Epithelial cell of prostate (primary cell): Measurements from ENCODE around the gene GRK5.

Experiments
- DNase-seq: peaks from one replicate; pipeline ENCODE4 v3.0.0-alpha.2; 2011; ENCODE audit warnings: low read depth, low spot score
- H3K27ac ChIP-seq: fragments of 450-650 bp; 2 replicates; pipeline ENCODE4 v1.5.1; 2017; ENCODE audit warnings: mild to moderate bottlenecking

The GRK5 gene

DNA sequence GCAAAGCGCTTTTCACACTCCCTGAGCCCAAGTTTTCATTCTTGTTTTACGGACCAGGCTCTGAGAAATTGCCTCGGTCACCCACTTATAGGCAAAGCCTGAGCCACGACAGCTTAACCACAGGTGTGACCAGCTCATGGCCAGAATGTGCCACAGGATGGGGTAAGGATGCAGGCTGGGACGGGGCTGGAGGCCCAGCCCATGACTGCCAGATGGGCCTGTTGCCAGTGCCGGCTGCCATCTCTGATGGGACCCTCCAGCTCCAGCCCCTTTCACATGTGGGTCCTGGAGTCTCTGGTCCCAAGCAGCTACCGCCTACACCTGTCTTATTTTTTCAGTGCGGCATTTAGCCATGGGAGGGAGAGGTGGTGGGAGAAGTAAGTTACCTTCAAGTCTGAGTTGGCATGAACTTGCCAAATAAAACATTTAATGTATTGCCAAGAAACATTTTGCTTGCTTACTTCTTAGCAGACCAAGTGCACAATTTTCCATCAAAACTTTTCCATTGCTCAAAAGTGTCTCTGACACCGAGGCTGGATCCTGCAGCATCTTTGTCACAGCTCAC is 142.6 kb downstream of the GRK5 start:
- no peak overlapping the region for H3K27ac ChIP-seq
- no peak for DNase-seq

DNA sequence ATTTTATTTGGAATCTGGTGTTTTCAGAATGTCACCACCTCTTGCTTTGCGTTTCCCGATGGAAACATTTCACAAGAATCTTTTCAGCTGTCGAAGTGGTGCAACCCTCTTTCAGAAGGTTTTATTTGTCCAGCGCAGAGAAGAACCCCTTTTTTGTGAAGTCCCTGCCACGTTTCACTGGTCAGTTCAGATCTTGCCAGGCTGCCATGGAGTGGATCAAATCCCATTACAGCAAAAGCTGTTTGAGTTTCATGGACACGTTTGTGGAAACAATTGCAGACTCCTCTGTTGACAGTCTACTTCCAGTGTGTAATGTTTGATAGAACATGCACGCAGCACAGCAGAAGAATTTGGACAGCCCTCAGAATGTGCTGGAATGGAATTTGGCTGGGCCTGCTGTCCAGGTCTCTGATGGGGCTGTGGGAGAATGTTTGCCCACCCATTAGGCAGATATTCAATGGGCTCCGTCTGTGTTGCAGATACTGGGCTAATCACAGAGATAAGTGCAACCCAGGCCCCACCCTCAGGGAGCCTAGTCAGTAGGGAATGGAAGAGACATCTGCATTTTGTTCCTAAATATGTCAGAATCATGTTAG is 143.2 kb downstream of the GRK5 start:
- no peak for DNase-seq
- no peak overlapping the region for H3K27ac ChIP-seq

DNA sequence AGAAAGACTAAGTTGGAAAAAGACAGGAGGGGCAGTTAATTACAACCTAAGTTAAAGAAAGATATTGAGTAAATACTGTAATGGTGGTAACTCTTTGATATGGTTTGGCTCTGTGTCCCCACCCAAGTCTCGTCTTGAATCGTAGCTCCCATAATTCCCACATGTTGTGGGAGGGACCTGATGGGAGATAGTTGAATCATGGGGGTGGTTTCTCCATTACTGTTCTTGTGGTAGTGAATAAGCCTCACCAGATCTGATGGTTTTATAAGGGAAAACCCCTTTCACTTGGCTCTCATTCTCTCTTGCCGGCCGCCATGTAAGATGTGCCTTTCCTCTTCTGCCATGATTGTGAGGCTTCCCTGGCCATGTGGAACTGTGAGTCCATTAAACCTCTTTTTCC is 143.8 kb downstream of the GRK5 start:
- DNase-seq, result no peak

DNA sequence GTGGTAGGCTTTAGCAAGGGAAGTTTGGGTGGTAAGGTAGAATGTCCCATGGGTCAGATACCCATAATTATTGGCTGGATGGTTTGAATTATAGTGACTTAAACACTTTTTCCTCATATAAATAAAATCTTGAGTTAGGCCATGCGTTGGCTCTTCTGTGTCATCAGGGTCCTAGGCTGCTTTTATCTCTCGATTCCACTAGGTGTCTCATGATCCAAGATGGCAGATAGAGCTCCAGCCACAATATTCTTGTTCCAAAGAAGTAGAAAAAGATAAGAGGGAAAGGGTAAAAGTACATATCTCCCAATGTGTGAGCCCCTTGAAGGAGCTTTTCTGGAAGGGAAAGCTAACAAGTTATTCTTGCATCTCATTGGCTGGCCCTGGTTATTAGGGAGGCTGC is 144.7 kb downstream of the GRK5 start:
- H3K27ac ChIP-seq, result no peak overlapping the region
- DNase-seq, result no peak

More for the DNA sequence above, 143.8 kb downstream of the GRK5 start:
- H3K27ac ChIP-seq, result no peak overlapping the region

DNA sequence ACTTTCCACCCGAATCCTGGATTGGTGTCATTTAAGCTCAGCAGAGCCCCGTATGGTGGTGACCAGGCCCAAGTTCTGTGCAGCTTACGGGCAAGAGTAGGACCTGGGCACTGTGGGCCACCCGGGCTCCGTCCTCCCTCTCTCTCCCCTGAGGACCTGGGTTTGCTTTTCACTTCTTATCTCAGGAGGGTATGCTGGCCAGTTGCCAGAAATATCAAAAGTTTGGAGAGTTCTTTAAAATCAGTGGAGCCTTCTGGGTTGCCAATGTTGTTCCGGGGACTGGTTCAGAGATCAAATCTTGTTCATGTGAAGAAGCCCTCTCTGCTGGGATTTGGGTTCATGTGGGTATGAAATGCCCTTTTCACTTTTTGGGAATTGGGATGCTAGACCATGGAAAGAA is 145.4 kb downstream of the GRK5 start:
- no peak for DNase-seq
- no peak overlapping the region for H3K27ac ChIP-seq

DNA sequence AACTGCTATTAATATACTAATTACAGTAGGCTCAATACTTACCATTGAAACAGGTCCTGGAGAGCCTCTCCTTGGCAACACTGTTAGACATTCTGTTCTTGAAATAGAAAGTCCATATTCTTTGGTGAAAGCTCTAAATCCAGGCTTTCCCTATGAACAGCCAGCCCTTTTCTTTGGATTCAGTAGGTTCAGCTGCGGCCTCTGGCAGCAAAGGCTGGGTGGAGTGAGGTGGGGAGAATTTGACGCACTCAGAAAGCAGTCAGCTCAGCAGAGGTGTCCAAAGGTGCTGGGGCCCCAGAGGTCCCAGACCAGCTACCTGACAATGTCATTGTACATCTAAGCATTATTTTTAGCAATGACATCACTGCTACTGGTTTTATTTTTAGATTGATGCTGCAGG is 146.1 kb downstream of the GRK5 start:
- no peak for DNase-seq
- H3K27ac ChIP-seq, result no peak overlapping the region

DNA sequence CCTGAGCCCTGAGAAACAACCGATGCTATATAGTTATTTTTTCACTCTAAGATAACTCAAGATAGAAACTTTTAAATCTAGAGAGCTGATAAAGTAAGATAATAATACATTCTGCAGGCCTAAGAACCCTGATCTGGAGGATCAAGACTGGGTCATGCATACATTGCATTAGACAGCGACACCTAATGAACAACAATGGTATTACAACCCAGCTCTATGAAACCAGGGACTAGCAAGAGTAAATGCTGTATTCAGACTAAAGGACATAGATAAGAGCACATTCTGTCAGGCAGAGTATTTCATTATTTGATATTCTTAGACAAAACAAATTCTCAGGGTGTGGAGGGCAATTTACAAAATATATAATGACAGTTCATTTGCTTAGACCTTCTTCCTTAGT is 148.6 kb downstream of the GRK5 start:
- no peak overlapping the region for H3K27ac ChIP-seq
- DNase-seq, result no peak

DNA sequence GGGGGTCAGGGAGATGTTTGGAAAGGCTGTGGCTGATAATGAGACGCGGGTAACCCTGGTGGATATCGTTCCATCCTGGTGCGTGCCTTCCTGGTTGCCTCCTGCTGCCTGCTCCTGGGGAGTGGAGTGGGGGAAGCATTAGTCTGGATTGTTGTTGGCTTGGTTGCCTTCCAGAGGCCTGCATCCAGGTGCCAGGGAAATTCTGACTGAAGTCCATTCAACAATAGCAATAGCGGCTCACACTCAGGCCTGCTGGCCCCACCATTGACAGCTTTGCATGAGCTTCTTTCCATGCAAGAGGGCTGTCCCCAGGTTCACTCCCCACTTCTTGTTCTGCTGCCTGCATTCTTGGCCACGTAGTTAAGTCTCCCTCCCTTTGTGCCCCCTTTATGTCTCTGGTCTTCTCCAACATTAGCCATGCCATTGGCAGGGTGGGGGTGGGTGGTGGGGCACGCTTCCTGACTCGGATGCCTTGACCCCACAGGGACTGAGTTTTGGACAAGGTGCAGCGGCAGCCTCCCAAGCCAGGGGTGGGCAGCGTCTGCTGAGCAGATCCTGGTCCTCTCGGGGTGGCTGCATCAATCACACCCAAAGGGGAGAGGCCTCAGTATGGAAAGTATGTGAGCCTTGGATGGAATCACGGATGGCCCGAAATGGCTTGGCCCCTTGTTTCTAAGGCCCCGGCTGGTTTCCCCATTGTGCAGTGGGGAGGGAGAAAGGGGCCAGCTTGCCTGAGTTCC is 150.2 kb downstream of the GRK5 start:
- no peak for DNase-seq
- H3K27ac ChIP-seq, result no peak overlapping the region

DNA sequence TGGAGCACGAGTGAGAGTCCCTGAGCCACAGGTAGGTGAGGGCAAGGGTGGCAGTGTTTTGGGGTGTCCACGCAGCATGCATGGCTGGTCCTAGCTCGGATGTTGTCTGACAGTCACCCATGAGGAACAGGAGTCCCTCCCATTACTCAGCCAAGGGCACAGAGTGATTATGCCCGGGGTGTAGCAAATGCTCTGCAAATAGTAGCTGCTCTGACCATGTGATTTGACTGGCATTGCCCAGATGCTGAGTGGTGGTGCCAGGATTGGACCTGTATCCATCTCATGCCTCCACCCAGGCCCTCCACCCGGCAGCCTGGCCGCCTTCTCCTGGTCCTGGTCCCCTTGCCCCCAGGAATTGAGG is 150.8 kb downstream of the GRK5 start:
- DNase-seq, result no peak

DNA sequence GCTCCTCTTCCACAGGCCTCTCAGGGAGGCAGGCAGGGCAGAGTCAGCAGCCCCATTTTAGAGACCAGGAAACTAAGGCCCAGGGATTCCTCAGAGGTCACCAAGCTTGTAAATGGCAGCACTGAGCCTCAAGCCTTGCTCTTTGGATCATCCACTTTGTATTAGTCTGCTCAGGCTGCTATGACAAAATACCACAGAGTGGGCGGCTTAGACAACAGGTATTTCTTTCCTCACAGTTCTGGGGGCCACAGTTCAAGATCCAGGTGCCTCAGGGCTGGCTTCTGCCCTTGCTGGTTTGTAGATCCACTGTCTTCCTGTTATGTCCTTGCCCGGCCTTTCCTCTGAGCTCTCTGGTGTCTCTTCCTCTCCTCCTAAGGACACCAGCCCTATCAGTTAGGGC is 151.2 kb downstream of the GRK5 start:
- H3K27ac ChIP-seq, result no peak overlapping the region
- no peak for DNase-seq

More for the DNA sequence above, 150.8 kb downstream of the GRK5 start:
- H3K27ac ChIP-seq, result no peak overlapping the region

DNA sequence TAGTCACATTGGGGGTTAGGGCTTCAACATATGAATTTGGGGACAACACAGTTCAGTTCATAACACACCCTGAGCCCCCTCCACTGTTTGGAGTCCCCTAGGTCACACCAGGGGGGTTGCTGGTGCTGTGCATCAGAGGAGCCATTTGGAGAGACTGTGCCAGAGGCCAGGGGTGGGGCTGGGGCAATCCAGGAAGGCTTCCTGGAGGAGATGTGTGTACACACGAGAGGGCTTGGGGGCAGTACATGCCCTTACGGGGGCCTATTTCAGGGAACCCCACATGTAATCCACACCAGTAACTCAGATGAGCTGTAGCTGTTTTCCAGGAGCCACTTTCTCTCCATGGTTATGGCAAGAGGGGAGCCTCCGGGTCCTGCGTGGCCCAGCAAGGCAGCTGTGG is 151.7 kb downstream of the GRK5 start:
- no peak for DNase-seq
- H3K27ac ChIP-seq, result no peak overlapping the region

DNA sequence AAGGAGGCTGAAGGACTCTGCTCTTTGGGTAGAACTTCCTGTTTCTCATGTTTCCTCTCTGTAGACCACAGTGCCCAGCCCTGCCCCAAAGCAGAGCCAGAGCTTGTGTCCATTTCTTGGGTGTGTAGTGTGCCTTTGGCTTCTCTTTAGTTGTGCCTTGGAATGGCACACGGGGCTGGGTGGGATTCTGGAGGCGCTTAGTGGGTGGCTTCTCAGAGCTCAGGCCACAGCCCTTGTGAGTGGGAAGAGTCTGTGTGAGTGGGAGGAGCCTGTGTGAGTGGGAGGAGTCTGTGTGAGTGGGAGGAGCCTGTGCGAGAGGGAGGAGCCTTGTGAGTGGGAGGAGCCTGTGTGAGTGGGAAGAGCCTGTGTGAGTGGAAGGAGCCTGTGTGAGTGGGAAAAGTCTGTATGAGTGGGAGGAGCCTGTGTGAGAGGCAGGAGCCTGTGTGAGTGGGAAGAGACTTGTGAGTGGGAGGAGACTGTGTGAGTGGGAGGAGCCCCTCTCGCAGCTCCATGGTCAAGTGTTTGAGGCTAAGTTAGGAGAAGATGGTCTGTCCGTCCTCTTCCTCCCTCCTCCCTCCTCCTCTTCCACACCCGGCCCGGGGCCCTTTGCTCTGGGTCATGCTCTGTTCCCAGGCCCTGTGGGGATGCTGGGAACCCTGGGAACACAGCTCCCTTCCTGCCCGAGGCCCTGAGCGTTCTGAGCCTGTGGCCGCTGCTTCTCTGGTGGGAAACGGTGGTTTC is 153.0 kb downstream of the GRK5 start:
- no peak overlapping the region for H3K27ac ChIP-seq
- no peak for DNase-seq

DNA sequence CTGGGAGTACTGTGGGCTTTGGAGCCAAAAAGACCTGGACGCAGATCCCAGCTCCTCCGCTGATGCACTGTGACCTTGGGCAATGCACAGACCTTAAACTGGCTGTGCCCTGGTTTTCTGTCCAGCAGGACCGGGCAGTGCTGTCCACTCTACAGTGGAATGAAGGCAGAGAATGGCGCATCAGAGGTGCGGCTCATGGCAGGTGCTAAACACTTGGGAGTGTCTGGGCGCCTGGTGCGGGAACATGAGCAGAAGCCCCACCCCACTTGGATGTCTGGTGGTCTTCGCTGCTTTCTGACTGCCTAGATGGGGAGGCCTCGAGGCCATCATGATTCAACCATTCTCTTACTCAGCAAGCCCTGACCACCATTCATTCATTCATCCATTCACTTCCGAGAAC is 153.7 kb downstream of the GRK5 start:
- DNase-seq, result no peak
- H3K27ac ChIP-seq, result no peak overlapping the region

DNA sequence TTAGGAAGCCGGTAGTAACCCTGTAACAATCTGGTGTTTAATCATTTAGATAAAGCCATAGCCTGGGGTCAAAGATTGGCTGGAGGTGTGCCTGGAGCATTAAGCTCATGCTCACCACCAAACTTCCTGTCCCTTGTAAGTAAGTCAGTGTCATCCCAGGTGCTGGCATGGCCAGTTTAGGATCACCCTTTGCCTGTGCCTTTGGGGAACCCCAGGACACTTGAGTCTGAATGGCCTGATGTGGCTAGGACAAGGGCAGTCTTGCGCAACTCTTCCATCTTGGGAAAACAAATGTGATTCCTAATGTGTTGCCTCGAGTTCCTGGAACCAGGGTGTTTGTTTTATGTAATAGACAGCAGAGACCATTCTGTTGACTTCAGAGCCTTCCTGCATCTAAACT is 154.8 kb downstream of the GRK5 start:
- no peak for DNase-seq
- no peak overlapping the region for H3K27ac ChIP-seq

DNA sequence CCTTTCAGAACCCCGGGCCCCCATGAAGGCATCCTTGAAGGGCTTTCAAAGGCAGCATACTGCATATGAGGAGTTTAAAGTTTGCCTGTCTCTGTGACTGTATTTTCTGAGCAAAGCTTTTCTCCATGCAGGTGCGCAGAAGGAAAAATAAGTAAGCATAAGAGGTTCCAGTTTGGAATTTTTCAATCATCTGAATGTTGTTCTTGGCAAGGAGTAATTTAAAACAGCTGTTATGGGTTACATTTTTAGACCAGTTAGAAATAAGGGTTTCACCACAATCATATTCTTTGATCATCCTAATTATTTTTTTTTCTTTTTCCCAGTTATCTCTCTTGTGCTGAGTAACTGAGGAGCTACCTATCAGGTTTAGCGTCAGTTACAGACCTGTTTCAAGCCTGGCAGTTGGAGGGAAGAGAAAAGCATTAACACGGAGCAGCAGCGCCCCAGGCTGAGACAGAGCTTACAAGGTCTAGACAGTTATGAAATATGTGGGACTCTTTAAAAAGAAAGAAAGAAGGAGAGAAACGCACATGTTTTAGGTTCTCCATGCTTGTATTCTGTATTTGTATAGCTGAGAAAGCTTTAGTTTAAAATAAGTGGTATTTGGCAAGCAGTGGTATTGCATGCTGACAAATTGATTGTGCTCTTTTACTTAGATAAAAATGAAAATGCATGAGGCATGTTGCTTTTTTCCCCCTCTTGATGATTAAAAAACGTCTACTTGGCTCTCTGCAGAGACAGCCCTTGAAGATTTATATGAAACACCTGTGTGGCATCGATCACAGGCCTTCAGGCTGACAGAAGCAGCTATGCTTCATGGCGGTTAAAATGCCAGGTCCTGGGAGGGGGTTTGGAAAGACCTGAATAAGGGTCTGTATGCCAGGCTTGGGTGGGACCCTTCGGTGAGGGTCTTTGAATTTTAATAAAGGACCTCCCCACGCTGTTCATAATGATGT is 157.6 kb downstream of the GRK5 start:
- DNase-seq, result no peak
- no peak overlapping the region for H3K27ac ChIP-seq

DNA sequence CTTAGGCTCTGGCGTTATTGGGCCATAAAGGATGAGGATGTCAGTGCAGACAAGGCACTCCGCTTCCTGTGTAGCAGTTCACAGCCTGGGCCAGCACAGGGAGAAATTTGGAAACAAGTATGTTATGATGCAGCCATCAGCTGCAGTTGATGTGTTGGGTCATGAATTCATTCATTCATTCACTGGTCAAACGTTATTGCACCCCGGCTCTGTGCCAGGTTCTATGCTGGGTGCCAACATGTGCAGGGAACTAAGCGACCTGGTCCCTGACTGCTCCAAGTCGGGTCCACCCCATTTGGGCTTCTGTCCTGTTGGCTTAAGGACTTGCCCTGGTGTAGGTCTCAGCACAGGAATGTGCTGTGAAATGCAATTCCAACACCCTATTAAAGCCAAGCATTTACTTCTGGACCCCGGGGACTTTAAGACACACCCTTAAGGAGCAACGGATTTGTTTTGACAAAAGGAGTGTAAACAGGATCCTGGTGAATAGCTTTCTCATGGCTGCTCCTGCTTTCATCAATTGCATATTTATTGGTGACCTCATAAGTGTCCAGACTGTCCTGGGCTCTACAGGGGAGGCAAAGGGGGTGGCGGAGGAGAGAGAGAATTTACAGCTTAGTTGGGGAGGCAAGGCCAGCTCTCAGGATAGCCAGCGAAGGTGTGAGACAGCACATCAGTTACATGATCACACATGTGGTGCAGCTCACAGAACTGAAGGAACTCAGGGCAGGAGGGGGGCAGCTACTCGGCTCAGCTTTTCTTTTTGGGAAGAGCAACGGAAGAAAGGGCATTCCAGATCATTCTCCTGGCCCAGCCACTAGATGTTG is 158.6 kb downstream of the GRK5 start:
- DNase-seq, result no peak
- no peak overlapping the region for H3K27ac ChIP-seq

DNA sequence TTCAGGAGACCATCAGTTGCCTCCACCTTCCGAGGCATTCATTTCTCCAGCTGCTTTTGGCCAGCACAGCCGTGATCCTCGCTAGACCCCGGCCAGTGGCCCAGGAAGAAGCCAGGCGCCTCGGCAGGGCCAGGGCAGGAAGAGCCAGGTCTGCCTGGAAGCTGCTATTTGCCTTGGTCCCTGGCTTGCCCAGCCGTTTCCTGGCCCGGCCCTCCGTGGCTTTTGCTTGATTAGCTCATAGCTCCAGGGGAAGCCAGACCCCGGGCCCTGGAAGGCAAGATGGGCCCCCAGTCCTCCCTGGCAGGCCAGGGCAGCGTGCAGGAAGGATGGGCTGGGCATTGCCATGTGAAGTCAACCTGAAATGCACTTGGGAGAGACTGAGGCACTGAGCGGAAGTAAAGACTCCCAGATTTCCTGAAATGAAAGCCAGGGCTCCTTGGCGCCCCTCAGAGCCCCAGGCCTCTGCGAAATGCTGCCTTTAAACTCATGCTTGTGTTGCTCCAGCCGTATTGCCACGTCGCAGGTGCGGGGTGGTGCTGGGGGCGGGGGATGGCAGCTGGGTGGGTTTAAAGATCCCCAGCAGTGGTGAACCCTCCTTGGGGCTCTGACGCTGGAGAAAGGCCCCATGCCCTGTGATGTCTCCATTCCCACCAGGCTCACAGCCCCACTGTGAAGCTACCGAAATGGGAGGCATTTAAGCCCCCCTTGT is 160.6 kb downstream of the GRK5 start:
- no peak overlapping the region for H3K27ac ChIP-seq
- no peak for DNase-seq

DNA sequence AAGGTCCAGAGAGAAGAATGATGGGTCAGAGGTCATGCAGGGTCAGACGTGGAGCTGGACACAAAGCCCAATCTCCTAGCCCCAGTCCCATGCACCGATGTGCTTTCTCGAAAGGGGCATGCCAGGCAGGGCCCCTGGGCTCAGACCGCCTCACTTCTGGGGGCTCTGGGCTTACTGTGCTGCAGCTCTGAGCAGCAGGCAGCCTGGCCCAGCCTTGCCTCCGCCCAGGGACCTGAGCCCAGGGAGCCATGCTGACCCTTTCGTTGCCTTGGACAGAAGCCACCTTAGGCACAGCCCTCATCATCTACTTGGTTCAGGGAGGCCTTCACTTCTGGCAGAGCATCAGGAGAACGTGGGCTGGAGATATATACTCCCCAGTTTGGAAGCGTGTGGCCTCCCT is 161.2 kb downstream of the GRK5 start:
- H3K27ac ChIP-seq, result no peak overlapping the region
- DNase-seq, result no peak
